ENCODE results near the gene VAPB. TPM values are rescaled to one million over a fixed set of nuclear protein-coding genes. Genes with fewer than 3 reads are reported as not detected.

The VAPB gene
- total RNA-seq, 1 experiment from 2014 or later: 46.6 TPM

GRCh38 chr20:58472273-58473018 lies 83.4 kb downstream of the VAPB start:
- POLR2A ChIA-PET: no interaction called here
- H3K36me3 Mint-ChIP-seq: peaks cover 7% of the 10 kb centered on the region; the same call in 1 of the 2 replicates
- H3K4me3 Mint-ChIP-seq: no peak overlapping the region
- DNase-seq (ENCODE audit: low spot score): no peak
- TF ChIP-seq RORB (CRISPR knock-in tag; IDR thresholded peaks at IDR 0.05) (no peak), ATF2 (CRISPR knock-in tag; IDR thresholded peaks at IDR 0.05; ENCODE audit: borderline replicate concordance, low read depth) (no peak)
- H3K27ac Mint-ChIP-seq: no peak overlapping the region
- H3K9me3 Mint-ChIP-seq: peaks cover 12% of the 10 kb centered on the region
- CTCF ChIA-PET: interaction anchor here (0.9 to 1.0 kb wide), 2 partner anchors 9 to 149 kb away, joined by 3 to 5 read pairs; no protein-coding TSS in a partner anchor
- H3K27me3 Mint-ChIP-seq (ENCODE audit: low read depth): no peaks in the 10 kb centered on the region
- 0 out of 2 replicates have a peak, but pooled peaks cover 4% of the 10 kb centered on the region for H3K4me1 Mint-ChIP-seq
- no peak for ATAC-seq

GRCh38 chr20:58473453-58474425 lies 84.7 kb downstream of the VAPB start:
- Mint-ChIP-seq H3K4me3 (no peak overlapping the region), H3K36me3 (peaks cover 17% of the 10 kb centered on the region), H3K4me1 (no peaks in the 10 kb centered on the region), H3K27me3 (ENCODE audit: low read depth) (peaks cover 4% of the 10 kb centered on the region; the same call in 1 of the 2 replicates), H3K27ac (no peak overlapping the region), H3K9me3 (peaks cover 25% of the 10 kb centered on the region)
- ATAC-seq (no peak), DNase-seq (ENCODE audit: low spot score) (no peak)
- TF ChIP-seq MLX (CRISPR knock-in tag; IDR thresholded peaks at IDR 0.05) (no peak), STAT6 (CRISPR knock-in tag; conservative IDR thresholded peaks at IDR 0.05; ENCODE audit: low read depth) (no peak), ZNF512 (CRISPR knock-in tag; IDR thresholded peaks at IDR 0.05; ENCODE audit: borderline replicate concordance) (no peak), PRDM15 (CRISPR knock-in tag; IDR thresholded peaks at IDR 0.05) (no peak), ATF2 (CRISPR knock-in tag; IDR thresholded peaks at IDR 0.05; ENCODE audit: borderline replicate concordance, low read depth) (no peak)
- CTCF ChIA-PET: interaction anchor here (0.6 kb wide), 1 partner anchor 8 kb away, joined by 3 read pairs; no protein-coding TSS in a partner anchor
- POLR2A ChIA-PET: no interaction called here

Data from WTC11 (cell line).